ENCODE data around the gene ZNRF2.

DNA sequence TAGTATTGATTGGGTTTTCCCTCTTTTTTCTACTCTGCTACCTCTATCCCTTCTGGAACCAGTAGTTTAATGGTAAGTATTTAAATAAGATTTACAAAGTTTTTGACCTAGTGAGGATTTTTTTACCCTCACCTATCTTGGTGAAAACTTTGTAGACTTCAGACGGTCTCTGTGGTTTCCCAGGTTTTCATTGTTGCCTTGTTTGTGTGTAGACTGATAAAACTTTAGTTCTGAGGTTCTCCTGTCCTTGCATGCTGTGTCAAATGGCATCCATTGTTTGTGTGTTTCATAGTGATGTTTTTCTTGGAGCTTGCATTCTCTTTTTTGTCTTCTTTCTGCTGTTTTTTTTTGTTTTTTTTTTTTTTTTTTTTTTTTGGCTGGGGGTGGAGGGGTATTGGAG lies 22.6 kb downstream of the ZNRF2 start:
- TF ChIP-seq, protein P1, sequence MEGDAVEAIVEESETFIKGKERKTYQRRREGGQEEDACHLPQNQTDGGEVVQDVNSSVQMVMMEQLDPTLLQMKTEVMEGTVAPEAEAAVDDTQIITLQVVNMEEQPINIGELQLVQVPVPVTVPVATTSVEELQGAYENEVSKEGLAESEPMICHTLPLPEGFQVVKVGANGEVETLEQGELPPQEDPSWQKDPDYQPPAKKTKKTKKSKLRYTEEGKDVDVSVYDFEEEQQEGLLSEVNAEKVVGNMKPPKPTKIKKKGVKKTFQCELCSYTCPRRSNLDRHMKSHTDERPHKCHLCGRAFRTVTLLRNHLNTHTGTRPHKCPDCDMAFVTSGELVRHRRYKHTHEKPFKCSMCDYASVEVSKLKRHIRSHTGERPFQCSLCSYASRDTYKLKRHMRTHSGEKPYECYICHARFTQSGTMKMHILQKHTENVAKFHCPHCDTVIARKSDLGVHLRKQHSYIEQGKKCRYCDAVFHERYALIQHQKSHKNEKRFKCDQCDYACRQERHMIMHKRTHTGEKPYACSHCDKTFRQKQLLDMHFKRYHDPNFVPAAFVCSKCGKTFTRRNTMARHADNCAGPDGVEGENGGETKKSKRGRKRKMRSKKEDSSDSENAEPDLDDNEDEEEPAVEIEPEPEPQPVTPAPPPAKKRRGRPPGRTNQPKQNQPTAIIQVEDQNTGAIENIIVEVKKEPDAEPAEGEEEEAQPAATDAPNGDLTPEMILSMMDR (IDR thresholded peaks at IDR 0.05), result no peak
- TF ChIP-seq POLR2A (IDR thresholded peaks at IDR 0.05) (no peak), POLR2AphosphoS5 (IDR thresholded peaks at IDR 0.05) (no peak), EP300 (IDR thresholded peaks at IDR 0.05) (no peak)
